ENCODE data around the gene GSG1L. TPM values are rescaled to one million over a fixed set of nuclear protein-coding genes. Genes with fewer than 3 reads are reported as not detected.

GSG1L gene
- total RNA-seq, 1 donor from 2014 or later = 1.4 TPM

DNA sequence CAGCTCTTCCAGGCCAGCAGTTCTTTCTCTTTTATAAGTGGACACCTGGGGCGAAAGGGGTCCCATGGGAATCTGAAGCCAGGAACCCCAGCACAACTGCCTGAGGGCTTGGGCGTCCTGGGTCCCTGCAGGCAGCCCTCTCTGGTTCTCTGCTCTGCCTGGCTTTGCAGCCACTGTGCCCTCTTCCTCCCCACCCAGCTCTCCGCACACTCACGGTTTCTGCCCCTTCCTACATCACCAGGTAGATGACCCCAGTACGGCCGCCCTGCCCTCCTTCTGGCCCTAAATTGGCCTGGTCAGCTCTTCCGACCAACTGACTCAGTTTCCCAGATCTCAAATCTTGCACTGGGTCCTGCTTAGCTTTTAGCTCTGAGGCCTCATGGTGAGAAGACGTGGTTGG is 288.3 kb downstream of the GSG1L start:
- DNase-seq (ENCODE audit: extremely low spot score, unreplicated experiment) = no peak
- Mint-ChIP-seq H3K27ac (no peak overlapping the region), H3K27me3 (no peaks in the 10 kb centered on the region), H3K4me1 (ENCODE audit: unreplicated experiment) (peaks cover 19% of the 10 kb centered on the region), H3K9me3 (no peaks in the 10 kb centered on the region), H3K36me3 (peaks cover 3% of the 10 kb centered on the region), H3K4me3 (no peak overlapping the region)
- TF ChIP-seq, protein P1, sequence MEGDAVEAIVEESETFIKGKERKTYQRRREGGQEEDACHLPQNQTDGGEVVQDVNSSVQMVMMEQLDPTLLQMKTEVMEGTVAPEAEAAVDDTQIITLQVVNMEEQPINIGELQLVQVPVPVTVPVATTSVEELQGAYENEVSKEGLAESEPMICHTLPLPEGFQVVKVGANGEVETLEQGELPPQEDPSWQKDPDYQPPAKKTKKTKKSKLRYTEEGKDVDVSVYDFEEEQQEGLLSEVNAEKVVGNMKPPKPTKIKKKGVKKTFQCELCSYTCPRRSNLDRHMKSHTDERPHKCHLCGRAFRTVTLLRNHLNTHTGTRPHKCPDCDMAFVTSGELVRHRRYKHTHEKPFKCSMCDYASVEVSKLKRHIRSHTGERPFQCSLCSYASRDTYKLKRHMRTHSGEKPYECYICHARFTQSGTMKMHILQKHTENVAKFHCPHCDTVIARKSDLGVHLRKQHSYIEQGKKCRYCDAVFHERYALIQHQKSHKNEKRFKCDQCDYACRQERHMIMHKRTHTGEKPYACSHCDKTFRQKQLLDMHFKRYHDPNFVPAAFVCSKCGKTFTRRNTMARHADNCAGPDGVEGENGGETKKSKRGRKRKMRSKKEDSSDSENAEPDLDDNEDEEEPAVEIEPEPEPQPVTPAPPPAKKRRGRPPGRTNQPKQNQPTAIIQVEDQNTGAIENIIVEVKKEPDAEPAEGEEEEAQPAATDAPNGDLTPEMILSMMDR (conservative IDR thresholded peaks at IDR 0.05) = no peak

DNA sequence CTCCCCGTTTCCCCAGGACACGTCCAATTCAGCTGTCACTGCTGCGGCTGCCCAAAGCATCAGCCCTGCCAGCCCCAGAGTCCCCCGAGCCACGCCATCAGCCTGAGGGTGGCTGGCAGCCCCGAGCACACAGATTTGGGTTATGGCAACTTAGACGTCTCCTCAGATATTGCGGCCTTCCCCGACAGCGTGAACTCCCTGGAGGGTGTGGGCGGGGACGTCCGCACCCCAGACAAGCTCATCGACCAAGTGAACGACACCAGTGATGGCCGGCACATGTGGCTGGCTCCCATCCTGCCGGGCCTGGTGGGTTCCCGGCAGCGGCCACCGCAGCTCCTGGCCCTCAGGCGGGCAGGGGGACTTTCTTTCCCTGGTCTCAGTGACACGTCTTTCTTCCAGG is 288.7 kb downstream of the GSG1L start:
- no peak for DNase-seq (ENCODE audit: extremely low spot score, unreplicated experiment)
- TF ChIP-seq, protein P1 (conservative IDR thresholded peaks at IDR 0.05) = no peak
- no peak overlapping the region for H3K4me3 Mint-ChIP-seq
- no peaks in the 10 kb centered on the region for H3K9me3 Mint-ChIP-seq
- H3K27ac Mint-ChIP-seq = no peak overlapping the region
- H3K27me3 Mint-ChIP-seq = no peaks in the 10 kb centered on the region
- H3K4me1 Mint-ChIP-seq (ENCODE audit: unreplicated experiment) = peaks cover 20% of the 10 kb centered on the region
- peaks cover 3% of the 10 kb centered on the region for H3K36me3 Mint-ChIP-seq

DNA sequence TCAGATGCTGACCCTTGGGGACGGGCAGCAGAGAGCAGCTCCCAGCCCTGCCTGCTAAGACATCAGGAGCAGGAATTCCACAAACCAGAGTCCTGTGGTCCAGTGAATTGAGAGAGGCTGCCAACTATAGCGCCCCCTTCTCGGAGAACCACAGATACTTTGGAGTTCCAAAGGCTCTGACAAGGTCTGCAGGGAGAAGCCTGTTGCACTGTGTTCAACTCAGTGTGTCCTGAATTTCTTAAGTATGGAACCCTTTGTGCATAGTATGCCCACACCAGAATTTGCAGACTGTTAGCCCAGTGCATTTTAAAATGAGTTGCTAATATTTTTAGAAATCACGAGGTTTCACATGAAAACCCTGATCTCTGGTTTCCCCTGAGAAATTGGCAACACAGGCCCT is 290.2 kb downstream of the GSG1L start:
- TF ChIP-seq, protein P1 (conservative IDR thresholded peaks at IDR 0.05) = no peak
- H3K4me1 Mint-ChIP-seq (ENCODE audit: unreplicated experiment) = peaks cover 21% of the 10 kb centered on the region
- no peak overlapping the region for H3K27ac Mint-ChIP-seq
- no peaks in the 10 kb centered on the region for H3K9me3 Mint-ChIP-seq
- peaks cover 7% of the 10 kb centered on the region for H3K36me3 Mint-ChIP-seq
- H3K4me3 Mint-ChIP-seq = no peak overlapping the region
- no peaks in the 10 kb centered on the region for H3K27me3 Mint-ChIP-seq
- DNase-seq (ENCODE audit: extremely low spot score, unreplicated experiment) = no peak

DNA sequence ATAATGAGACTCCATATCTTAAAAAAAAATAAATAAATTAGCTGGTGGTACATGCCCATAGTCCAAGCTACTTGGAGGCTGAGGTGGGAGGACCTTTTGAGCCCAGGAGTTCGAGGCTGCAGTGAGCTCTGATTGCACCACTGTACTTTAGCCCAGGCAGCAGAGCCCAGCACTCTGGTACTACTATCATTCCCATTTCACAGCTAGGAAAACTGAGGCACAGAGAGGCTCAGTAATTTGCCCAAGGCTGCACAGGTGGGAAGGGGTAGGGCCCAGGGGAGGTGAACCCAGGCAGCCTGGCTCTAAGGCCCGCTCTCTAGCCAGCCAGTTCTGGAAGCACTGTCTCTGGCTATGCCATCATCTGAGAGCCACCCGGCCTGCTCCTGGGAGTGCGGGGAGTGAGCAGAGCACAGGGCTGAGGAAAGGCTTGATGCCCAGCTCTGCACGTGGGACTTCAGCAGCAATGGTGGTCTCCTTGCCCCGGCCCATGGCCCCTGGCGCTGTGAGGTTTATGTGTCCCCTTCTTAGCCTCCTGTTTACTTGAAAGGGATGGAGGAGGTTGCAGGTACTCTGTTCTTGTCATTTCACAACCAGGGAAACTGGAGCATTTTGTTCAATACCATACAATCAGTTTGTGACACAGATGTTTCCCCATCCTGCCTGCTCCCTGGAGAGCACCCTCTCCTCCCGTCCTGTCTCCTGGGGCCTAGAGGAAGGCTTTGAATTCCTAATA is 291.3 kb downstream of the GSG1L start:
- H3K4me1 Mint-ChIP-seq (ENCODE audit: unreplicated experiment) = peaks cover 21% of the 10 kb centered on the region
- no peaks in the 10 kb centered on the region for H3K27me3 Mint-ChIP-seq
- H3K36me3 Mint-ChIP-seq = peaks cover 7% of the 10 kb centered on the region
- TF ChIP-seq, protein P1 (conservative IDR thresholded peaks at IDR 0.05) = no peak
- no peaks in the 10 kb centered on the region for H3K9me3 Mint-ChIP-seq
- H3K4me3 Mint-ChIP-seq = no peak overlapping the region
- H3K27ac Mint-ChIP-seq = no peak overlapping the region
- no peak for DNase-seq (ENCODE audit: extremely low spot score, unreplicated experiment)

DNA sequence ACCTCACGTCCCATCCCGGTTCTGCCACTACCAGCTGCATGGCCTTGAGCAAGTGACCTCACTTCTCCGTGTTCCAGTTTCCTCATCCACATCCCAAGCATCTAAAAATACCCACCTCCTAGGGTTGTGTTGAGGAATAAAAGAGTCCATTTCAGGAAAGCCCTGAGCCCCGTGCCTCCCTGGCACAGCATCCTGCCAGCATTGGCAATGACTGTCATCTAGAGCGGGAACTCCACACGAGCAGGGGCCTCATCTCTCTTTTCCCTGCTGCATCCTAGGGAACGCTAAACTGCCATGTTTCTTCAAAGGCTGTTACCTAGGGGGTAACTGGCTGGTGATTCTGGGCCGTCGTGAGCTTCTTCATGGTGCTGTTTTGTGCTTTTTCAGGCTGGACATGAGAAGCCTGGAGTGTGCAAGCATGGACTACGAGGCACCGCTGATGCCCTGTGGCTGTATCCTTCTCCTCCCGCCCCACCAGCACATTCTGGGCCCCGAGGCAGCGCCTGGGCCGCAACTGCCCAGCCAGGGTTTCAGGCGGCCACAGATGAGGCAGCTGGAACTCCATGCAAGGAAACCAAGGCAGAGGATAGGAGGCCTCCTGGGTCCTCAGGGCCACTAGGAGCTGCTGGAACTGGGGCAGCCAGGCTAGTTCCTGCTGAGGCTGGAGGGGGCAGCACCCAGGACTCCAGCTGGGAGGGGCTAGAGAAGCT is 292.2 kb downstream of the GSG1L start:
- no peak overlapping the region for H3K4me3 Mint-ChIP-seq
- no peak overlapping the region for H3K27ac Mint-ChIP-seq
- TF ChIP-seq, protein P1 (conservative IDR thresholded peaks at IDR 0.05) = no peak
- no peak for DNase-seq (ENCODE audit: extremely low spot score, unreplicated experiment)
- H3K9me3 Mint-ChIP-seq = no peaks in the 10 kb centered on the region
- H3K27me3 Mint-ChIP-seq = no peaks in the 10 kb centered on the region
- H3K4me1 Mint-ChIP-seq (ENCODE audit: unreplicated experiment) = peaks cover 21% of the 10 kb centered on the region
- peaks cover 7% of the 10 kb centered on the region for H3K36me3 Mint-ChIP-seq
